ENCODE results near the gene NSMF.
"Not testable (repeated sequence)": the region's sequence is repeated elsewhere in the genome, so short reads cannot be mapped to it uniquely, and the experiment has no call there.

GRCh38 chr9:137410236-137410890, 48.8 kb downstream of the NSMF start:
- not testable (repeated sequence) for TF ChIP-seq CTCF (conservative IDR thresholded peaks at IDR 0.05 in 1 of 2, IDR thresholded peaks at IDR 0.05 in 1 of 2; ENCODE audit: extremely low read depth in 1 of 2, insufficient read depth in 1 of 2, low read depth in 1 of 2, low read length in 2 of 2); EZH2 (IDR thresholded peaks at IDR 0.05; ENCODE audit: borderline replicate concordance, low read length)

Data from mammary epithelial cell (primary cell).